ENCODE measurements around the gene SV2B. TPM values are rescaled to one million over a fixed set of nuclear protein-coding genes. Genes with fewer than 3 reads are reported as not detected.

SV2B gene
- total RNA-seq, 1 experiment from 2014 or later: not detected

DNA sequence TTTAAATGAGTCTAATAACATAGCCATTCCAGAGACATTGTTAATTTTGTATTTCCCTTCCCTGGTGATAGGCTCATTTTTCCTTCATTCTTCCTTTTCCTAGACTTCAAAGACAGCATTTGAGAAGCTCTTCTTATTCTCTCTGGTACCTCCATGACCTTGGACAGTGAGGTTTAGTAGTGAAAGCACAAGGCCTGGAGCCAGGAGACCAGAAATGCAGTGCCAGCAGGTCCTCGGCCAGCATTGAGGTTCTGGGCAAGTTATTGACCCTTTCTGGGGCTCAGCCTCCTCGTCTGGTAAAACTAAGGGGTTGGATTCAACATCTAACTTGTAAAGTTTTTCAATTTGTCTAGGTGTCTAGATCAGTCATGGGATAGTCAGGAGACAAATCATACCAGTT is 146.9 kb downstream of the SV2B start:
- Histone ChIP-seq H3K27ac (ENCODE audit: low read depth, low read length) (no peak overlapping the region), H3K9me3 (ENCODE audit: control insufficient read depth in 1 of 2, insufficient read depth in 1 of 2, low read depth in 1 of 2, low read length in 2 of 2) (no peaks in the 10 kb centered on the region), H3K9ac (ENCODE audit: low read length) (no peak overlapping the region), H3K27me3 (ENCODE audit: insufficient read depth, low read length) (peaks cover 49% of the 10 kb centered on the region), H3K79me2 (ENCODE audit: insufficient read depth, low read length) (no peaks in the 10 kb centered on the region), H3K4me2 (ENCODE audit: low read length) (no peak overlapping the region), H4K20me1 (ENCODE audit: insufficient read depth) (no peaks in the 10 kb centered on the region; the same call in 1 of the 2 replicates), H3K4me3 (replicated peaks in 1 of 2; ENCODE audit: low read depth in 1 of 2, low read length in 2 of 2) (no peak overlapping the region), H3K4me1 (ENCODE audit: control insufficient read depth in 1 of 2, insufficient read depth in 2 of 2, low read length in 2 of 2) (no peaks in the 10 kb centered on the region), H2AFZ (ENCODE audit: low read depth, low read length, poor library complexity, severe bottlenecking) (no peak overlapping the region), H3K9me2 (ENCODE audit: insufficient read depth) (no peaks in the 10 kb centered on the region), H3K36me3 (ENCODE audit: control insufficient read depth in 1 of 2, insufficient read depth in 2 of 2, low read length in 2 of 2) (no peaks in the 10 kb centered on the region)
- ChIA-PET POLR2A (no interaction called here), CTCF (interaction anchor here (0.7 to 3.5 kb wide), 15 partner anchors 9 to 312 kb away, joined by 3 to 29 read pairs (median 3); partner anchors contain the start of genes PRC1, RCCD1 and UNC45A), RAD21 (ENCODE audit: low non-redundant PET in 1 of 2, low total read pairs in 2 of 2, uncharacterized antibody in 2 of 2, unreplicated experiment in 2 of 2) (no interaction called here)
- intact Hi-C loops (cut with micrococcal nuclease): no loop called here
- no peak for DNase-seq (ENCODE audit: low read depth, low spot score)
- no peak for TF ChIP-seq FOSL1 (IDR thresholded peaks at IDR 0.05; ENCODE audit: low read depth)
- no peak for TF ChIP-seq POLR2AphosphoS5 (IDR thresholded peaks at IDR 0.05; ENCODE audit: low read depth, low read length)
- no peak for TF ChIP-seq RAD21 (IDR thresholded peaks at IDR 0.05; ENCODE audit: low read depth)
- TF ChIP-seq, protein P1, sequence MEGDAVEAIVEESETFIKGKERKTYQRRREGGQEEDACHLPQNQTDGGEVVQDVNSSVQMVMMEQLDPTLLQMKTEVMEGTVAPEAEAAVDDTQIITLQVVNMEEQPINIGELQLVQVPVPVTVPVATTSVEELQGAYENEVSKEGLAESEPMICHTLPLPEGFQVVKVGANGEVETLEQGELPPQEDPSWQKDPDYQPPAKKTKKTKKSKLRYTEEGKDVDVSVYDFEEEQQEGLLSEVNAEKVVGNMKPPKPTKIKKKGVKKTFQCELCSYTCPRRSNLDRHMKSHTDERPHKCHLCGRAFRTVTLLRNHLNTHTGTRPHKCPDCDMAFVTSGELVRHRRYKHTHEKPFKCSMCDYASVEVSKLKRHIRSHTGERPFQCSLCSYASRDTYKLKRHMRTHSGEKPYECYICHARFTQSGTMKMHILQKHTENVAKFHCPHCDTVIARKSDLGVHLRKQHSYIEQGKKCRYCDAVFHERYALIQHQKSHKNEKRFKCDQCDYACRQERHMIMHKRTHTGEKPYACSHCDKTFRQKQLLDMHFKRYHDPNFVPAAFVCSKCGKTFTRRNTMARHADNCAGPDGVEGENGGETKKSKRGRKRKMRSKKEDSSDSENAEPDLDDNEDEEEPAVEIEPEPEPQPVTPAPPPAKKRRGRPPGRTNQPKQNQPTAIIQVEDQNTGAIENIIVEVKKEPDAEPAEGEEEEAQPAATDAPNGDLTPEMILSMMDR (IDR thresholded peaks at IDR 0.05 in 2 of 3, conservative IDR thresholded peaks at IDR 0.05 in 1 of 3; ENCODE audit: borderline replicate concordance in 1 of 3, insufficient read depth in 1 of 3, low read depth in 2 of 3, low read length in 2 of 3): no peak
- no peak for TF ChIP-seq ZNF274 (IDR thresholded peaks at IDR 0.05; ENCODE audit: low read depth, low read length)
- no peak for TF ChIP-seq EZH2 (IDR thresholded peaks at IDR 0.05)
- no peak for TF ChIP-seq YY1 (IDR thresholded peaks at IDR 0.05; ENCODE audit: extremely low read depth, insufficient replicate concordance, low read depth, low read length)
- no TSS peak for BruUV-seq (replicated peaks)
- no peak for ATAC-seq

DNA sequence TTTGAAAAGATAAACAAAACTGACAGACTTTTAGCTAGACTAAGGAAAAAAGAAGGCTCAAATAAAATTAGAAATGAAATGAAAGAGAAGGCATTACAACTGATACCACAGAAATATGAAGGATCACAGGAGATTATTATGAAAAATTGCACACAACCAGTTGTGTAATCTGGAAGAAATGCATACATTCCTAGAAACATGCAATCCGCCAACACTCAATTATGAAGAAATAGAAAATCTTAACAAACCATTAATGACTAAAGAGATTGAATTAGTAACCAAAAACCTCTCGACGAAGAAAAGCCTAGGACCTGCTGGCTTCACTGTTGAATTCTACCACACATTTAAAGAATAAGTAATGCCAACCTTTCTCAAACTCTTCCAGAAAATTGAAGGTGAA is 149.5 kb downstream of the SV2B start:
- H3K4me3 ChIP-seq (replicated peaks in 1 of 2; ENCODE audit: low read depth in 1 of 2, low read length in 2 of 2): no peak overlapping the region
- no peaks in the 10 kb centered on the region for H3K79me2 ChIP-seq (ENCODE audit: insufficient read depth, low read length)
- no peaks in the 10 kb centered on the region for H3K36me3 ChIP-seq (ENCODE audit: control insufficient read depth in 1 of 2, insufficient read depth in 2 of 2, low read length in 2 of 2)
- no peak for DNase-seq (ENCODE audit: low read depth, low spot score)
- no peak for ATAC-seq
- no peaks in the 10 kb centered on the region for H3K4me1 ChIP-seq (ENCODE audit: control insufficient read depth in 1 of 2, insufficient read depth in 2 of 2, low read length in 2 of 2)
- H2AFZ ChIP-seq (ENCODE audit: low read depth, low read length, poor library complexity, severe bottlenecking): no peak overlapping the region
- H3K4me2 ChIP-seq (ENCODE audit: low read length): no peak overlapping the region
- ChIA-PET CTCF (no interaction called here), RAD21 (ENCODE audit: low non-redundant PET in 1 of 2, low total read pairs in 2 of 2, uncharacterized antibody in 2 of 2, unreplicated experiment in 2 of 2) (no interaction called here), POLR2A (no interaction called here)
- H3K9me2 ChIP-seq (ENCODE audit: insufficient read depth): no peaks in the 10 kb centered on the region
- no peaks in the 10 kb centered on the region; the same call in 1 of the 2 replicates for H4K20me1 ChIP-seq (ENCODE audit: insufficient read depth)
- no peak overlapping the region for H3K9ac ChIP-seq (ENCODE audit: low read length)
- H3K27me3 ChIP-seq (ENCODE audit: insufficient read depth, low read length): peaks cover 31% of the 10 kb centered on the region
- BruUV-seq (replicated peaks): no TSS peak
- no peak overlapping the region for H3K27ac ChIP-seq (ENCODE audit: low read depth, low read length)
- intact Hi-C loops (cut with micrococcal nuclease): no loop called here
- H3K9me3 ChIP-seq (ENCODE audit: control insufficient read depth in 1 of 2, insufficient read depth in 1 of 2, low read depth in 1 of 2, low read length in 2 of 2): no peaks in the 10 kb centered on the region
- no peak for TF ChIP-seq RAD21 (IDR thresholded peaks at IDR 0.05; ENCODE audit: low read depth)
- TF ChIP-seq POLR2AphosphoS5 (IDR thresholded peaks at IDR 0.05; ENCODE audit: low read depth, low read length): no peak
- no peak for TF ChIP-seq EZH2phosphoT487 (IDR thresholded peaks at IDR 0.05; ENCODE audit: borderline replicate concordance)
- TF ChIP-seq, protein P1 (IDR thresholded peaks at IDR 0.05 in 2 of 3, conservative IDR thresholded peaks at IDR 0.05 in 1 of 3; ENCODE audit: borderline replicate concordance in 1 of 3, insufficient read depth in 1 of 3, low read depth in 2 of 3, low read length in 2 of 3): no peak
- no peak for TF ChIP-seq POLR2A (IDR thresholded peaks at IDR 0.05; ENCODE audit: borderline replicate concordance, extremely low read depth, insufficient read depth, insufficient read length)
- TF ChIP-seq, protein P2, sequence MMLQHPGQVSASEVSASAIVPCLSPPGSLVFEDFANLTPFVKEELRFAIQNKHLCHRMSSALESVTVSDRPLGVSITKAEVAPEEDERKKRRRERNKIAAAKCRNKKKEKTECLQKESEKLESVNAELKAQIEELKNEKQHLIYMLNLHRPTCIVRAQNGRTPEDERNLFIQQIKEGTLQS (IDR thresholded peaks at IDR 0.05): no peak
- TF ChIP-seq TCF7L2 (IDR thresholded peaks at IDR 0.05; ENCODE audit: borderline replicate concordance, extremely low read depth, insufficient read depth, insufficient read length): no peak
- TF ChIP-seq, protein P3, sequence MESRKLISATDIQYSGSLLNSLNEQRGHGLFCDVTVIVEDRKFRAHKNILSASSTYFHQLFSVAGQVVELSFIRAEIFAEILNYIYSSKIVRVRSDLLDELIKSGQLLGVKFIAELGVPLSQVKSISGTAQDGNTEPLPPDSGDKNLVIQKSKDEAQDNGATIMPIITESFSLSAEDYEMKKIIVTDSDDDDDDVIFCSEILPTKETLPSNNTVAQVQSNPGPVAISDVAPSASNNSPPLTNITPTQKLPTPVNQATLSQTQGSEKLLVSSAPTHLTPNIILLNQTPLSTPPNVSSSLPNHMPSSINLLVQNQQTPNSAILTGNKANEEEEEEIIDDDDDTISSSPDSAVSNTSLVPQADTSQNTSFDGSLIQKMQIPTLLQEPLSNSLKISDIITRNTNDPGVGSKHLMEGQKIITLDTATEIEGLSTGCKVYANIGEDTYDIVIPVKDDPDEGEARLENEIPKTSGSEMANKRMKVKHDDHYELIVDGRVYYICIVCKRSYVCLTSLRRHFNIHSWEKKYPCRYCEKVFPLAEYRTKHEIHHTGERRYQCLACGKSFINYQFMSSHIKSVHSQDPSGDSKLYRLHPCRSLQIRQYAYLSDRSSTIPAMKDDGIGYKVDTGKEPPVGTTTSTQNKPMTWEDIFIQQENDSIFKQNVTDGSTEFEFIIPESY (IDR thresholded peaks at IDR 0.05; ENCODE audit: extremely low read depth, insufficient replicate concordance, low read length): no peak
- TF ChIP-seq YY1 (IDR thresholded peaks at IDR 0.05; ENCODE audit: extremely low read depth, insufficient replicate concordance, low read depth, low read length): no peak
